ENCODE measurements around the gene NEMF. TPM values are rescaled to one million over a fixed set of nuclear protein-coding genes. Genes with fewer than 3 reads are reported as not detected.
"Not testable (repeated sequence)": the region's sequence is repeated elsewhere in the genome, so short reads cannot be mapped to it uniquely, and the experiment has no call there.

The NEMF gene
- total RNA-seq, 5 donors from 2014 or later (not counting 1 experiment from before 2014, with no cell fraction given) = 73.0 to 106 (median 88.8) TPM

DNA sequence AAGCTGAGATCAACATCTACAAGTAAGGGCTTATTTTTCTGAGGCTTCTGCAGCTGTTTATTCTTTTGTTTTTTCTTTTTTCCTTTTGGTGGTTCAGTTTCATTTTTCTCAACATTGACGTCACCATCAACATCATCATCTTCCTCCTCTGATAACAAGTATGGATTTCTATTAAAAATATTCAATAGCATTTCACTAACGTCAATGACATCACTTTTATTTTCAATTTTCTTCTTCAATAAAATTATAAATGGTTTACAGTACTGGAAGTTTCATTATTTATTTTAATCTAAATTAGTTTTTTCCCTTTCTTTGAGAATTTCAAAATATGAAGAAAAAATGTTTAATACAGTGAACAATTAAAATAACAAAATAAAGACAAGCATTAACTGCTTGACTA lies 23.9 kb downstream of the NEMF start:
- Histone ChIP-seq H3K36me3 (ENCODE audit: control insufficient read depth in 2 of 2, extremely low read depth in 1 of 2, insufficient read depth in 1 of 2, low read length in 1 of 2) (peaks cover 13 to 83% of the 10 kb centered on the region in 2 donors), H3K4me3 (ENCODE audit: control insufficient read depth in 1 of 2, extremely low read depth in 1 of 2, low read length in 1 of 2) (no peak overlapping the region), H3K9me3 (no peaks in the 10 kb centered on the region), H3K27ac (ENCODE audit: low read length) (no peak overlapping the region), H3K4me1 (ENCODE audit: control insufficient read depth in 1 of 2, extremely low read depth in 1 of 2, insufficient read depth in 2 of 2, low read length in 2 of 2) (no peaks in the 10 kb centered on the region), H3K27me3 (replicated peaks in 1 of 2; ENCODE audit: control insufficient read depth in 2 of 2, extremely low read depth in 1 of 2, insufficient read depth in 2 of 2, low read length in 1 of 2) (no peaks in the 10 kb centered on the region)
- Mint-ChIP-seq H3K4me3 (no peak overlapping the region), H3K36me3 (peaks cover 53% of the 10 kb centered on the region), H3K9me3 (no peaks in the 10 kb centered on the region), H3K4me1 (peaks cover 6 to 12% (median 9%) of the 10 kb centered on the region in 3 donors), H3K27me3 (no peaks in the 10 kb centered on the region), H3K27ac (no peak overlapping the region)
- CTCF ChIA-PET = interaction anchor here (0.7 to 4.1 kb wide), 10 partner anchors 11 to 368 kb away, joined by 3 to 27 read pairs (median 6); partner anchors contain the start of genes DNAAF2 (in 1 of the 2) and NEMF (in 1 of the 2)
- DNase-seq = no peak
- WGBS (ENCODE audit: insufficient coverage) = no CpG with 5 or more reads among the region's 2 CpGs
- ATAC-seq (replicated peaks in 1 of 4) = no peak
- POLR2A ChIA-PET = interaction anchor here in 1 of 2 donors (0.6 to 0.9 kb wide), 3 partner anchors 23 to 159 kb away, joined by 3 to 8 read pairs (median 3); no protein-coding TSS in a partner anchor

DNA sequence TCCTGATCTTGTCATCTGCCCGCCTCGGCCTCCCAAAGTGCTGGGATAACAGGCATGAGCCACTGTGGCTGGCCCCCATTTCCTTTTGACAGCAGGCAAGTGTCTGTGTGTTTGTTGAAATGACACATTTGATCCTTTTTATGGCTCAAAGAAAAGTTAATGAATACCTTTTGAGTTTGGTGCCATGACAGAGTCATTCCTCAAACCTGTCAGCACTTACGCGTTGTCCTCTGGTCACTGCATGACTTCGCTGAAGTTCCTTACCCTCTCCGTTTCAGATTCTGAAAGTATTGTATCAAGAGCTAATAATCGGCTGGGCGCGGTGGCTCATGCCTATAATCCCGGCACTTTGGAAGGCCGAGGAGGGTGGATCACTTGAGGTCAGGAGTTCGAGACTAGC lies 32.4 kb downstream of the NEMF start:
- Histone ChIP-seq H3K36me3 (ENCODE audit: control insufficient read depth in 2 of 2, extremely low read depth in 1 of 2, insufficient read depth in 1 of 2, low read length in 1 of 2) (peaks cover 15 to 65% of the 10 kb centered on the region in 2 donors), H3K27me3 (replicated peaks in 1 of 2; ENCODE audit: control insufficient read depth in 2 of 2, extremely low read depth in 1 of 2, insufficient read depth in 2 of 2, low read length in 1 of 2) (no peaks in the 10 kb centered on the region), H3K9me3 (no peaks in the 10 kb centered on the region), H3K4me3 (ENCODE audit: control insufficient read depth in 1 of 2, extremely low read depth in 1 of 2, low read length in 1 of 2) (no peak overlapping the region), H3K27ac (ENCODE audit: low read length) (no peak overlapping the region), H3K4me1 (ENCODE audit: control insufficient read depth in 1 of 2, extremely low read depth in 1 of 2, insufficient read depth in 2 of 2, low read length in 2 of 2) (no peaks in the 10 kb centered on the region)
- no peaks in the 10 kb centered on the region for H3K27me3 Mint-ChIP-seq
- no peak overlapping the region for H3K4me3 Mint-ChIP-seq
- H3K27ac Mint-ChIP-seq = no peak overlapping the region
- peaks cover 0 to 8% (median 8%) of the 10 kb centered on the region in 3 donors for H3K9me3 Mint-ChIP-seq
- H3K36me3 Mint-ChIP-seq = peaks cover 55% of the 10 kb centered on the region
- ChIA-PET POLR2A (no interaction called here), CTCF (interaction anchor here in 1 of 2 donors (0.6 kb wide), 1 partner anchor 17 kb away, joined by 5 read pairs; no protein-coding TSS in a partner anchor)
- ATAC-seq (replicated peaks in 1 of 4) (no peak), DNase-seq (no peak)
- 100% methylated on average over 9 of the region's 12 CpGs for WGBS (ENCODE audit: insufficient coverage)
- peaks cover 0 to 3% (median 0%) of the 10 kb centered on the region in 3 donors for H3K4me1 Mint-ChIP-seq

DNA sequence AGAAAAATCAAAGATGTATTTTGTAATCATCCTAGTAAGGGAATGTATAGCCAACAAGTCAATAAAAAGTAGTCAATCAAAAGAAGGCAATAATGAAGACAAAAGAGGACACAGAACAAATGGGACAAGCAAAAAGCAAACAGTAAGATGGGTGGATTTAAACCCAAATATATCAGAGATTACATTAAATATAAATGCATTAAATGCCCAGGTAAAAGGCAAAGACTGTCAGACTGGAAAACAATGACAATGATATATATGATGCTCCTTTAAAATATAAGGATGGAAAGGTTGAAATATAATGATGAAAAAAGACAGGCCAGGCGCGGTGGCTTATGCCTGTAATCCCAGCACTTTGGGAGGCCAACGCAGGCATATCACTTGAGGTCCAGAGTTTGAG lies 35.7 kb downstream of the NEMF start:
- Histone ChIP-seq H3K4me1 (ENCODE audit: control insufficient read depth in 1 of 2, extremely low read depth in 1 of 2, insufficient read depth in 2 of 2, low read length in 2 of 2) (no peaks in the 10 kb centered on the region), H3K27me3 (replicated peaks in 1 of 2; ENCODE audit: control insufficient read depth in 2 of 2, extremely low read depth in 1 of 2, insufficient read depth in 2 of 2, low read length in 1 of 2) (no peaks in the 10 kb centered on the region), H3K4me3 (ENCODE audit: control insufficient read depth in 1 of 2, extremely low read depth in 1 of 2, low read length in 1 of 2) (no peak overlapping the region), H3K27ac (ENCODE audit: low read length) (no peak overlapping the region), H3K36me3 (ENCODE audit: control insufficient read depth in 2 of 2, extremely low read depth in 1 of 2, insufficient read depth in 1 of 2, low read length in 1 of 2) (peaks cover 8 to 67% of the 10 kb centered on the region in 2 donors), H3K9me3 (no peaks in the 10 kb centered on the region)
- Mint-ChIP-seq H3K4me1 (peaks cover 0 to 2% (median 0%) of the 10 kb centered on the region in 3 donors), H3K4me3 (no peak overlapping the region), H3K27ac (no peak overlapping the region), H3K27me3 (no peaks in the 10 kb centered on the region), H3K9me3 (peaks cover 8 to 18% (median 8%) of the 10 kb centered on the region in 3 donors), H3K36me3 (peaks cover 67% of the 10 kb centered on the region)
- POLR2A ChIA-PET = interaction anchor here in 1 of 2 donors (0.6 kb wide), 1 partner anchor 18 kb away, joined by 12 read pairs; no protein-coding TSS in a partner anchor
- WGBS (ENCODE audit: insufficient coverage) = 100% methylated on average over 2 of the region's 3 CpGs
- CTCF ChIA-PET = interaction anchor here in 1 of 2 donors (1.0 kb wide), 1 partner anchor 12 kb away, joined by 3 read pairs; no protein-coding TSS in a partner anchor
- no peak for DNase-seq
- no peak for ATAC-seq (replicated peaks in 1 of 4)

DNA sequence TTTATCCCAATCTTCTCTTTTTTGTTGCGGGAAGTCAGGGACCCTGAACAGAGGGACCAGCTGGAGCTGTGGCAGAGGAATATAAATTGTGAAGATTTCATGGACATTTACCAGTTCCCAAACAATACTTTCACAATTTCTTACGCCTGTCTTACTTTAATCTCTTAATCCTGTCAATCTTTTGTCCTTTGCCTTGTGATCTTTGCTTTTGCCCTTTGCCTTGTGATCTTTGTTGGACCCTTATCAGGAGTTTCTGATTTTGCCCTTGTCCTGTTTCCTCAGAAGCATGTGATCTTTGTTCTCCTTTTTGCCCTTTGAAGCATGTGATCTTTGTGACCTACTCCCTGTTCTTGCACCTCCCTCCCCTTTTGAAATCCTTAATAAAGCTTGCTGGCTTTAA lies 36.5 kb downstream of the NEMF start:
- H3K27ac Mint-ChIP-seq = peak overlapping the region in 1 of 2 donors; percentile 39
- not testable (repeated sequence) for H3K9me3 ChIP-seq

DNA sequence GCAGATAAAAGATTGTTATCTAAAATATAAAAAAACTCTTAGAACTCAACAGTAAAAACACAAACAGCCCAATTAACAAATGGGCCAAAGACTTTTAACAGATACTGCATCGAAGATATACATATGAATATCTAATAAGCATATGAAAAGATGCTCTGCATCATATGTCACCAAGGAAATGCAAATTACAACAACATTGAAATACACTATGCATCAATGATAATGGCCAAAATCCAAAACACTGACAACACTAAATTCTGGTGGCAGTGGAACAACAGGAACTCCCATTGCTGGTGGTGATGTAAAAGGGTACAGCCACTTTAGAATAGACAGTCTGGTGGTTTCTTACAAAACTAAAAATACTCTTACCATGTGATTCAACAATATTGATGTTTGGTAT lies 43.8 kb downstream of the NEMF start:
- peaks cover 3 to 60% of the 10 kb centered on the region in 2 donors for H3K36me3 ChIP-seq (ENCODE audit: control insufficient read depth in 2 of 2, extremely low read depth in 1 of 2, insufficient read depth in 1 of 2, low read length in 1 of 2)
- H3K4me1 Mint-ChIP-seq = peaks cover 0 to 11% (median 7%) of the 10 kb centered on the region in 3 donors
- H3K4me3 Mint-ChIP-seq = no peak overlapping the region
- DNase-seq (no peak), ATAC-seq (replicated peaks in 1 of 4) (no peak)
- no peak overlapping the region for H3K27ac ChIP-seq (ENCODE audit: low read length)
- no peaks in the 10 kb centered on the region for H3K4me1 ChIP-seq (ENCODE audit: control insufficient read depth in 1 of 2, extremely low read depth in 1 of 2, insufficient read depth in 2 of 2, low read length in 2 of 2)
- peaks cover 0 to 11% (median 8%) of the 10 kb centered on the region in 3 donors for H3K9me3 Mint-ChIP-seq
- peaks cover 58% of the 10 kb centered on the region for H3K36me3 Mint-ChIP-seq
- ChIA-PET POLR2A (no interaction called here), CTCF (interaction anchor here in 1 of 2 donors (0.6 kb wide), 2 partner anchors 355 to 621 kb away, joined by 3 to 4 read pairs; no protein-coding TSS in a partner anchor)
- H3K9me3 ChIP-seq = no peaks in the 10 kb centered on the region
- H3K4me3 ChIP-seq (ENCODE audit: control insufficient read depth in 1 of 2, extremely low read depth in 1 of 2, low read length in 1 of 2) = no peak overlapping the region
- peak overlapping the region in 1 of 2 donors; percentile 12 for H3K27ac Mint-ChIP-seq
- no peaks in the 10 kb centered on the region for H3K27me3 Mint-ChIP-seq
- no peaks in the 10 kb centered on the region for H3K27me3 ChIP-seq (replicated peaks in 1 of 2; ENCODE audit: control insufficient read depth in 2 of 2, extremely low read depth in 1 of 2, insufficient read depth in 2 of 2, low read length in 1 of 2)
- WGBS (ENCODE audit: insufficient coverage) = no CpG with 5 or more reads among the region's 1 CpG

More for the DNA sequence above, 36.5 kb downstream of the NEMF start:
- ChIA-PET POLR2A (interaction anchor here in 1 of 2 donors (0.6 kb wide), 1 partner anchor 120 kb away, joined by 5 read pairs; no protein-coding TSS in a partner anchor), CTCF (interaction anchor here in 1 of 2 donors (0.6 kb wide), 1 partner anchor 725 kb away, joined by 9 read pairs; no protein-coding TSS in a partner anchor)
- not testable (repeated sequence) for H3K27me3 Mint-ChIP-seq; H3K27ac ChIP-seq (ENCODE audit: low read length); H3K27me3 ChIP-seq (replicated peaks in 1 of 2; ENCODE audit: control insufficient read depth in 2 of 2, extremely low read depth in 1 of 2, insufficient read depth in 2 of 2, low read length in 1 of 2); ATAC-seq (replicated peaks in 1 of 4); H3K4me3 Mint-ChIP-seq; H3K4me1 ChIP-seq (ENCODE audit: control insufficient read depth in 1 of 2, extremely low read depth in 1 of 2, insufficient read depth in 2 of 2, low read length in 2 of 2); DNase-seq; H3K4me3 ChIP-seq (ENCODE audit: control insufficient read depth in 1 of 2, extremely low read depth in 1 of 2, low read length in 1 of 2); H3K4me1 Mint-ChIP-seq
- H3K36me3 Mint-ChIP-seq = peaks cover 74% of the 10 kb centered on the region
- H3K9me3 Mint-ChIP-seq = peaks cover 8 to 19% (median 8%) of the 10 kb centered on the region in 3 donors
- WGBS (ENCODE audit: insufficient coverage) = no CpG with 5 or more reads among the region's 2 CpGs
- H3K36me3 ChIP-seq (ENCODE audit: control insufficient read depth in 2 of 2, extremely low read depth in 1 of 2, insufficient read depth in 1 of 2, low read length in 1 of 2) = peaks cover 8 to 67% of the 10 kb centered on the region in 2 donors

DNA sequence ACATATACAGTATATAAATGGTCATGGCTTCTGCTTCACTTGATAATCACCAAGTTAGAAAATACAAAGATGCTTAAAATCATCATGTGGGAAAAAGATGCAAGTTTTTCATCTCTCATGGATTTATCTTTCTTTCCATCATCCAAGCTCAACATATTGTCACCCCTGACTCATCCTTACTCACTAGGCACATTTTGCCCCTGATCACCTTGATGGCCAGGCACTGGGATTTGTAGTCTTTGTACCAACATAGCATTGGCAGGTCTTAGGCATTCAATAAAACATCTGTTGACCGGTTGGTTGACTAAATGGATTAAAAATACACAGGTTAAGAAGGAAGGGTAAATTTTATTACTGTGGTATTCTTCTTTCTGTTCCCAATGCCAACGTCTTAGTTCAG lies 56.6 kb downstream of the NEMF start:
- H3K27ac Mint-ChIP-seq = peak overlapping the region; percentile 8 to 47

More for the DNA sequence above, 56.6 kb downstream of the NEMF start:
- ChIA-PET CTCF (interaction anchor here (0.9 to 1.2 kb wide), 2 partner anchors 14 to 27 kb away, joined by 3 to 4 read pairs; no protein-coding TSS in a partner anchor), POLR2A (interaction anchor here (0.6 kb wide), 2 partner anchors 209 to 211 kb away, joined by 3 read pairs; no protein-coding TSS in a partner anchor)
- H3K4me1 ChIP-seq (ENCODE audit: control insufficient read depth in 1 of 2, extremely low read depth in 1 of 2, insufficient read depth in 2 of 2, low read length in 2 of 2) = no peaks in the 10 kb centered on the region
- no peak overlapping the region for H3K4me3 Mint-ChIP-seq
- H3K4me3 ChIP-seq (ENCODE audit: control insufficient read depth in 1 of 2, extremely low read depth in 1 of 2, low read length in 1 of 2) = no peak overlapping the region
- no peaks in the 10 kb centered on the region for H3K9me3 Mint-ChIP-seq
- H3K27me3 Mint-ChIP-seq = no peaks in the 10 kb centered on the region
- no peak overlapping the region for H3K27ac ChIP-seq (ENCODE audit: low read length)
- DNase-seq (no peak), ATAC-seq (replicated peaks in 1 of 4) (no peak)
- H3K36me3 Mint-ChIP-seq = peaks cover 47% of the 10 kb centered on the region
- H3K9me3 ChIP-seq = no peaks in the 10 kb centered on the region
- no peaks in the 10 kb centered on the region for H3K4me1 Mint-ChIP-seq
- H3K36me3 ChIP-seq (ENCODE audit: control insufficient read depth in 2 of 2, extremely low read depth in 1 of 2, insufficient read depth in 1 of 2, low read length in 1 of 2) = peaks cover 10 to 81% of the 10 kb centered on the region in 2 donors
- WGBS (ENCODE audit: insufficient coverage) = no CpG with 5 or more reads among the region's 2 CpGs
- no peaks in the 10 kb centered on the region for H3K27me3 ChIP-seq (replicated peaks in 1 of 2; ENCODE audit: control insufficient read depth in 2 of 2, extremely low read depth in 1 of 2, insufficient read depth in 2 of 2, low read length in 1 of 2)

Measured in T-cell (primary cell).